ENCODE data around the gene HLA-A.

DNA sequence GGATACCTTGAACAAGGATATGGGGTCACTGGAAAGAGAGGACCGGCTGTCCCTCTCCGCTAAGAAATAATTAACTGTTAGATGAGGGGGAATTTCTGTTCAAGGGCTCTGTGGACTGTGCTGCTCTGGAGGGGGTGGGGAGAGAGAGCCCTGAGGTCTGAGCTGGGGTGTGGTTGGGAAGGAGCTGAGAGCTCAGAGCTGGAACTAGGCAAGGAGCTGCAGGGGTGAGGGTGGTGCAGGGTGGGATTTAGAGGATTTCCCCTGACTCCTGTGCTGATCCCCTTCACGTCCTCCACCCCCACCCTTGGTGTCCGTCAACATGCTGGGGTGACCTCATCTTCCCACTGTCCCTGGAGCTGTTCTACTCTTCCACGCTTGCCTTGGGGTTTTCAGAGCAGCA, 52.5 kb downstream of the HLA-A start:
- TF ChIP-seq, protein P1, sequence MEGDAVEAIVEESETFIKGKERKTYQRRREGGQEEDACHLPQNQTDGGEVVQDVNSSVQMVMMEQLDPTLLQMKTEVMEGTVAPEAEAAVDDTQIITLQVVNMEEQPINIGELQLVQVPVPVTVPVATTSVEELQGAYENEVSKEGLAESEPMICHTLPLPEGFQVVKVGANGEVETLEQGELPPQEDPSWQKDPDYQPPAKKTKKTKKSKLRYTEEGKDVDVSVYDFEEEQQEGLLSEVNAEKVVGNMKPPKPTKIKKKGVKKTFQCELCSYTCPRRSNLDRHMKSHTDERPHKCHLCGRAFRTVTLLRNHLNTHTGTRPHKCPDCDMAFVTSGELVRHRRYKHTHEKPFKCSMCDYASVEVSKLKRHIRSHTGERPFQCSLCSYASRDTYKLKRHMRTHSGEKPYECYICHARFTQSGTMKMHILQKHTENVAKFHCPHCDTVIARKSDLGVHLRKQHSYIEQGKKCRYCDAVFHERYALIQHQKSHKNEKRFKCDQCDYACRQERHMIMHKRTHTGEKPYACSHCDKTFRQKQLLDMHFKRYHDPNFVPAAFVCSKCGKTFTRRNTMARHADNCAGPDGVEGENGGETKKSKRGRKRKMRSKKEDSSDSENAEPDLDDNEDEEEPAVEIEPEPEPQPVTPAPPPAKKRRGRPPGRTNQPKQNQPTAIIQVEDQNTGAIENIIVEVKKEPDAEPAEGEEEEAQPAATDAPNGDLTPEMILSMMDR (IDR thresholded peaks at IDR 0.05): no peak
- TF ChIP-seq POLR2A (IDR thresholded peaks at IDR 0.05): no peak

All from adrenal gland (tissue), 5 donors.